Measurements from ENCODE around the gene RBM12. TPM values are rescaled to one million over a fixed set of nuclear protein-coding genes. Genes with fewer than 3 reads are reported as not detected.

RBM12 gene
- total and polyA plus RNA-seq, 2 donors (not counting 1 experiment from before 2014, with no cell fraction given) = 52.7 to 144 TPM

DNA sequence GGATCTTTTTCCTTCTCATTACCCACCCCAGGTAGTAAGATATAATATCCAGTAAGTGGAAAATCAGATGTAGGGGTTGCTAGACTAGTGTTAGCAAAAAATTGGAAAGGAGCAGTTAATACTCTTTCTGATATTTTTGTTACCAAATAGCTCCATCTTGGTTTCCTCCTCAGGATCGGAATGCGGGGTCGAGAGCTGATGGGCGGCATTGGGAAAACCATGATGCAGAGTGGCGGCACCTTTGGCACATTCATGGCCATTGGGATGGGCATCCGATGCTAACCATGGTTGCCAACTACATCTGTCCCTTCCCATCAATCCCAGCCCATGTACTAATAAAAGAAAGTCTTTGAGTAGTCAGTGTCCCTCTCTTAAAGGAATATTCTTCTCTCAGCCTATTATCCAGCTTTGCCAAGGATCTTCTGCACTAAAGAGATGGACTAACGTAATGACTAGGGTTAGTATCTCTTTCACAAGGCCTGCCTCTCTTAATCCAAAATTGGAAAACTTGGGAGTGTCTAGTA is 36.0 kb upstream of the RBM12 start:
- ATAC-seq (ENCODE audit: low read depth) = no peak
- DNase-seq = peak; percentile 33
- Histone ChIP-seq H3K27me3 (replicated peaks in 1 of 4; ENCODE audit: control extremely low read depth in 1 of 4, control insufficient read depth in 3 of 4, insufficient read depth in 4 of 4, low read length in 3 of 4) (no peaks in the 10 kb centered on the region), H3K4me1 (ENCODE audit: control insufficient read depth in 2 of 2, insufficient read depth in 2 of 2, low read length in 2 of 2) (peaks cover 17 to 23% of the 10 kb centered on the region in 2 donors), H3K79me2 (ENCODE audit: control insufficient read depth, insufficient read depth, low read length) (peaks cover 28% of the 10 kb centered on the region), H3K27ac (ENCODE audit: low read length in 2 of 2) (peak overlapping the region in 1 of 2 donors; percentile 96), H3K9ac (ENCODE audit: low read length) (no peak overlapping the region), H4K20me1 (ENCODE audit: control insufficient read depth, insufficient read depth, low read length, poor library complexity, severe bottlenecking) (peaks cover 19% of the 10 kb centered on the region), H3K9me3 (ENCODE audit: control extremely low read depth in 1 of 3, control insufficient read depth in 2 of 3, insufficient read depth in 1 of 3, low read length in 2 of 3) (no peaks in the 10 kb centered on the region), H3K4me2 (replicated peaks; ENCODE audit: low read depth, low read length, poor library complexity, severe bottlenecking) (peak overlapping the region; percentile 99), H3K4me3 (ENCODE audit: control extremely low read depth in 1 of 5, extremely low read depth in 1 of 5, insufficient read depth in 1 of 5, low read depth in 2 of 5, low read length in 4 of 5) (no peak overlapping the region), H2AFZ (ENCODE audit: insufficient read depth, low read depth, low read length, poor library complexity, severe bottlenecking) (no peak overlapping the region), H3K36me3 (replicated peaks in 1 of 2; ENCODE audit: control extremely low read depth in 1 of 2, control insufficient read depth in 1 of 2, extremely low read depth in 1 of 2, insufficient read depth in 2 of 2, low read length in 1 of 2) (peaks cover 14 to 45% of the 10 kb centered on the region in 2 experiments)
- CTCF ChIA-PET = interaction anchor here (2.0 kb wide), 3 partner anchors 42 to 100 kb away, joined by 6 to 10 read pairs (median 7); partner anchors contain the start of gene RBM39
- TF ChIP-seq EZH2 (IDR thresholded peaks at IDR 0.05; ENCODE audit: borderline replicate concordance, insufficient read depth, low read depth, low read length, poor library complexity, severe bottlenecking) = no peak
- TF ChIP-seq, protein P1, sequence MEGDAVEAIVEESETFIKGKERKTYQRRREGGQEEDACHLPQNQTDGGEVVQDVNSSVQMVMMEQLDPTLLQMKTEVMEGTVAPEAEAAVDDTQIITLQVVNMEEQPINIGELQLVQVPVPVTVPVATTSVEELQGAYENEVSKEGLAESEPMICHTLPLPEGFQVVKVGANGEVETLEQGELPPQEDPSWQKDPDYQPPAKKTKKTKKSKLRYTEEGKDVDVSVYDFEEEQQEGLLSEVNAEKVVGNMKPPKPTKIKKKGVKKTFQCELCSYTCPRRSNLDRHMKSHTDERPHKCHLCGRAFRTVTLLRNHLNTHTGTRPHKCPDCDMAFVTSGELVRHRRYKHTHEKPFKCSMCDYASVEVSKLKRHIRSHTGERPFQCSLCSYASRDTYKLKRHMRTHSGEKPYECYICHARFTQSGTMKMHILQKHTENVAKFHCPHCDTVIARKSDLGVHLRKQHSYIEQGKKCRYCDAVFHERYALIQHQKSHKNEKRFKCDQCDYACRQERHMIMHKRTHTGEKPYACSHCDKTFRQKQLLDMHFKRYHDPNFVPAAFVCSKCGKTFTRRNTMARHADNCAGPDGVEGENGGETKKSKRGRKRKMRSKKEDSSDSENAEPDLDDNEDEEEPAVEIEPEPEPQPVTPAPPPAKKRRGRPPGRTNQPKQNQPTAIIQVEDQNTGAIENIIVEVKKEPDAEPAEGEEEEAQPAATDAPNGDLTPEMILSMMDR (IDR thresholded peaks at IDR 0.05) = no peak
- 99% methylated on average over 6 of the region's 7 CpGs for WGBS (ENCODE audit: insufficient coverage)
- Mint-ChIP-seq H3K27ac (peak overlapping the region; percentile 56), H3K4me3 (peak overlapping the region; percentile 85), H3K4me1 (peaks cover 33% of the 10 kb centered on the region), H3K27me3 (no peaks in the 10 kb centered on the region), H3K9me3 (ENCODE audit: insufficient read depth) (no peaks in the 10 kb centered on the region)
- intact Hi-C loops (cut with micrococcal nuclease) = no loop called here
- POLR2A ChIA-PET = interaction anchor here (2.4 kb wide), 1 partner anchor 42 kb away, joined by 18 read pairs; the partner anchor contains the start of gene RBM39
